ENCODE results near the gene CCL4.

DNA sequence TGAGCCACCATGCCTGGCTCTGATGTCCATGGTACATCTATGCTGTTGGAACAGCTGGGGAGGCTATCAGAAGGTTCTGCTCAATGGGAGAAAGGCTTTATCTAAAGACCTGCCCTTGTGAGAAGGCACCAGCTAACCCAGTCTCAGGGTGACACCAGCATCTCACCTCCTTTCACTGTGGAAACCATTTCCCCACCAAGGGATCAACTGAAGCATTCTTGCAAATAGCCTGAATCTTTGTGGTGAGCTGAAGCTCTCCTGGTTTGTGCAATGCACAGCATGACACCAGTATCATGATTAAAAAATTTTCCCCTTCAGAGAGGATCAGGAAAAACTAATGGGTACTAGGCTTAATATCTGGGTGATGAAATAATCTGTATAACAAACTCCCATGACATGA, 34.5 kb upstream of the CCL4 start:
- TF ChIP-seq TAF1 (IDR thresholded peaks at IDR 0.05; ENCODE audit: low read depth, low read length) = no peak
- no peak for TF ChIP-seq POLR2A (IDR thresholded peaks at IDR 0.05; ENCODE audit: low read depth, low read length)
- no peak for TF ChIP-seq SPI1 (IDR thresholded peaks at IDR 0.05; ENCODE audit: low read depth, low read length)
- TF ChIP-seq POLR2AphosphoS5 (IDR thresholded peaks at IDR 0.05; ENCODE audit: low read depth, low read length) = no peak
